ENCODE data around the gene ATG2B.

Gene ATG2B

DNA sequence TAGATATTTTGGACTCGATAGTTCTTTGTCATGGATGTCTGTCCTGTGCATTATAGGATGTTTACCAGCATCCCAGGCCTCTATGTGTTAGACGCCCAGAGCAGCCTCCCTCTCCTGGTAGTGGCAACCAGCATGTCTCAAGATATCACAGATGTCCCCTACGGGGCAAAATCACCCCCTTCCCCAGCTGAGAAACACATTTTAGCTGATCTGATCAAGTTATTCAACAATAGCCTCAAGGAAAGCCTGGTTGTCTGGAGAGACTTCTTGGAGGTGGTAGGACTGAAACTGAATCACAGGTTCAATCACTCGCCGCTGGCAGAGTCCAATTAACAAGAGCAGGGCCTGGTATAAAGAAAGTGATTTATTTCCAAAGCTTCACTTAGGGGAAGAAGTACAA is 89.5 kb downstream of the ATG2B start:
- no peaks in the 10 kb centered on the region for H3K27me3 Mint-ChIP-seq
- no peaks in the 10 kb centered on the region for H3K4me1 Mint-ChIP-seq
- no peak for DNase-seq (ENCODE audit: low spot score in 2 of 2)
- H3K36me3 Mint-ChIP-seq (ENCODE audit: insufficient read depth): no peaks in the 10 kb centered on the region
- H3K27ac Mint-ChIP-seq (ENCODE audit: low read depth): no peak overlapping the region
- H3K4me3 Mint-ChIP-seq: no peak overlapping the region
- no peak for ATAC-seq (replicated peaks; ENCODE audit: extremely low read depth, poor library complexity, severe bottlenecking)
- H3K9me3 Mint-ChIP-seq: no peaks in the 10 kb centered on the region

DNA sequence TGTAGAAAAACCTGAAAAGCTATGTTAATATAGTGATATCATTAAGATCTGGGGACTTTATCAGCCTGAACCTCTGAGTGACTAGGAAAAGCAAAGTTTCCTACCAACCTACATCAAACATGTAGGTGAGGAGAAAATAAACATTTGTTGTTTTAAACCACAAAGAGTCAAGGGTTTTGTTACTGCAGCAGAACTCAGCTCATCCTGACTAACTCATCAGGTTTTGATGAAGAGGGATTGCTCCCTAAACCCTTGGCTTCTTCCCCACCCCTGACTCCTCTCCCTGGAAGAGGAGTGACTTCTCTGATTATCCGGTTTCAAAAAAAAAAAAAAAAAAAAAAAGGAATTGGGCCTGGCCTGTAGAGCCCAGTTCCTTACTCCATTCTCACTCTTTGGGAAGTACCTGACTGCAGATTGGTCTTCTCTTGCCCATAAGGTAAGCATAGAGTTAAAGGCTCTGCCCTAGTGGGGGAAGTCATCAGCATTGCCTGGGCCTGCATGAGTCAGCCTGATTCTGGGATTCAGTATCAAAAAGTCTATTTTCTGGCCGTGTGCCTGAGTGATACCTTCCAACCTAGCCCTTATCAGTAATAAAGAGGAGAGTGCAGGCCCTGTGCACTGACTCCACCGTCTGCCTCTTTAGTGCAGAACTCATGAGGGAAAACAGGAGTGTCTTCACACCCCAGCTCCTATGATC is 90.2 kb downstream of the ATG2B start:
- Mint-ChIP-seq H3K27me3 (no peaks in the 10 kb centered on the region), H3K36me3 (ENCODE audit: insufficient read depth) (no peaks in the 10 kb centered on the region), H3K4me3 (no peak overlapping the region), H3K4me1 (no peaks in the 10 kb centered on the region), H3K27ac (ENCODE audit: low read depth) (no peak overlapping the region), H3K9me3 (no peaks in the 10 kb centered on the region)
- ATAC-seq (replicated peaks; ENCODE audit: extremely low read depth, poor library complexity, severe bottlenecking) (no peak), DNase-seq (ENCODE audit: low spot score in 2 of 2) (no peak)

DNA sequence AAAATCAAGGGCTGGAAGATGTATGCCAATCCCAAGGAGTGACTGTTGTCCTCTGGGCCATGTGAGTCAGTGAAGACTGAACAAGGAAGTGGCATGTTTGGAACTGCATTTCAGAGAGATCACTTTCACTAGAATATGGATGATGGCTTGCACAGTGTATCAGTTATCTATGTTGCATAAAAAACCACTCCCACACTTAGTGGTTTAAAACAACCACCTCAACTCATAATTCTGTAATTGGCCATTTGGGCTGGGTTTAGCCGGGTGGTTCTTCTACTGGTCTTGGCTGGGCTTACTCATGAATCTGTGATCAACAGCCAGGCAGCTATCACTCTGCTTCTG is 91.7 kb downstream of the ATG2B start:
- no peak overlapping the region for H3K27ac Mint-ChIP-seq (ENCODE audit: low read depth)
- no peaks in the 10 kb centered on the region for H3K9me3 Mint-ChIP-seq
- no peak for DNase-seq (ENCODE audit: low spot score in 2 of 2)
- no peaks in the 10 kb centered on the region for H3K4me1 Mint-ChIP-seq
- no peaks in the 10 kb centered on the region for H3K36me3 Mint-ChIP-seq (ENCODE audit: insufficient read depth)
- ATAC-seq (replicated peaks; ENCODE audit: extremely low read depth, poor library complexity, severe bottlenecking): no peak
- H3K4me3 Mint-ChIP-seq: no peak overlapping the region
- H3K27me3 Mint-ChIP-seq: peaks cover 11% of the 10 kb centered on the region

DNA sequence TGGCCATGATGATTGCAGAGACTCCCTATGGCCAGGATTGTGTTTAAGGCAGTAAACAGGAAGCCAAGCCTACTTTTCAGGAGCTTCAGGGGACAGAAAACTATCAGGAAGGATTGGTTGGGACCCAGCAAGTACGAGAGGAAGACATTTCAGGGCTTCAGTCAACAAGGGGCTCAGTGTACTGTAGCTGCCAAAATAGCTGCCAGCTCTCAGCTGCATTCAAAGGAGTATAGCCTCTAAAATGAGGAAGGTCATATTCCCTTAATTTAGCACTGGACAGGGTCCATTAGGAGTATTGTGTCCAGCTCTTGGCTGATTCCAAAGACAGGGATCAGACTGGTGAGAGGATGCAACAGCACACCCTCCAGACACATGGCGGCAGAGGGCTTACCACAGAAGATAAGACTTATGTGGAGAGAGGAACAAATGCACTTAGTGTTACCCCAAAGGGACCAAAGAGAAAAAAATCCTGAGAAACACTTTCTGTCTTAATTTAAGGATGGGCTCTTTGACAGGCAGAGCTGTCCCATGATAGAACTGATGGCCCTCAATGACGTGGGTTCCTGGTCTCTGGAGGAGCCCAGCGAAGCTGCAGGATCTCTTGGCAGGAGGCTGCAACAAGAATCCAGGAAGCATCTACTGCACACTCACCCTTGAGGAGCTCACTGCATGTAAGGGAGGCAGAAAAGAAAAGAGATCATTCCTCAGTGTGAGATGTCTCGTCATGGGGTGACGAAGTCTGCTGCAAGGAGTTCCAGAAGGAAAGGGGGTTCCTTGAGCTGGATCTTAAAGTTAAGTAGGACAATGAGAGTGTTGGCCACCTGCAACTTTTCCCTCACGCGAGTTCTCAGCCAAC is 92.3 kb downstream of the ATG2B start:
- H3K4me1 Mint-ChIP-seq: no peaks in the 10 kb centered on the region
- ATAC-seq (replicated peaks; ENCODE audit: extremely low read depth, poor library complexity, severe bottlenecking) (no peak), DNase-seq (ENCODE audit: low spot score in 2 of 2) (no peak)
- peaks cover 17% of the 10 kb centered on the region for H3K27me3 Mint-ChIP-seq
- no peak overlapping the region for H3K27ac Mint-ChIP-seq (ENCODE audit: low read depth)
- H3K4me3 Mint-ChIP-seq: no peak overlapping the region
- no peaks in the 10 kb centered on the region for H3K9me3 Mint-ChIP-seq
- no peaks in the 10 kb centered on the region for H3K36me3 Mint-ChIP-seq (ENCODE audit: insufficient read depth)

DNA sequence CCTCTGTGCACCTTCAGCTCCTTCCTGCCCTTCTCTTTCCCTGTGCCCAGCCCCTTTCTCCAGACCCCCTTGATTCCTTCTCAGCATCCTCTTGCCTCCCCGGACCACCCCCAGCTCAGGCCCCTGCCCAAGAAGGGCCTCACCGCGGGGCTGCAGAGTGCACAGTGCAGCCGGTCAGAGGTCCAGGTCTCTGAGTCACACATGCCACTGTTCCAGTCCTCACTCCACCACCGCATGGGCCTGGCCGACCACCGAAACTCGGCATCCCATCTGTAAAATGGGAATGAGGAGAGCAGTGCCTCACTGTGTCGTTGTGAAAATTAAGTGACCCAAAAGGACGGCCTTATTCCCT is 93.8 kb downstream of the ATG2B start:
- no peaks in the 10 kb centered on the region for H3K36me3 Mint-ChIP-seq (ENCODE audit: insufficient read depth)
- ATAC-seq (replicated peaks; ENCODE audit: extremely low read depth, poor library complexity, severe bottlenecking) (no peak), DNase-seq (ENCODE audit: low spot score in 2 of 2) (no peak)
- peaks cover 32% of the 10 kb centered on the region for H3K27me3 Mint-ChIP-seq
- H3K9me3 Mint-ChIP-seq: no peaks in the 10 kb centered on the region
- H3K4me1 Mint-ChIP-seq: no peaks in the 10 kb centered on the region
- H3K27ac Mint-ChIP-seq (ENCODE audit: low read depth): no peak overlapping the region
- H3K4me3 Mint-ChIP-seq: no peak overlapping the region

DNA sequence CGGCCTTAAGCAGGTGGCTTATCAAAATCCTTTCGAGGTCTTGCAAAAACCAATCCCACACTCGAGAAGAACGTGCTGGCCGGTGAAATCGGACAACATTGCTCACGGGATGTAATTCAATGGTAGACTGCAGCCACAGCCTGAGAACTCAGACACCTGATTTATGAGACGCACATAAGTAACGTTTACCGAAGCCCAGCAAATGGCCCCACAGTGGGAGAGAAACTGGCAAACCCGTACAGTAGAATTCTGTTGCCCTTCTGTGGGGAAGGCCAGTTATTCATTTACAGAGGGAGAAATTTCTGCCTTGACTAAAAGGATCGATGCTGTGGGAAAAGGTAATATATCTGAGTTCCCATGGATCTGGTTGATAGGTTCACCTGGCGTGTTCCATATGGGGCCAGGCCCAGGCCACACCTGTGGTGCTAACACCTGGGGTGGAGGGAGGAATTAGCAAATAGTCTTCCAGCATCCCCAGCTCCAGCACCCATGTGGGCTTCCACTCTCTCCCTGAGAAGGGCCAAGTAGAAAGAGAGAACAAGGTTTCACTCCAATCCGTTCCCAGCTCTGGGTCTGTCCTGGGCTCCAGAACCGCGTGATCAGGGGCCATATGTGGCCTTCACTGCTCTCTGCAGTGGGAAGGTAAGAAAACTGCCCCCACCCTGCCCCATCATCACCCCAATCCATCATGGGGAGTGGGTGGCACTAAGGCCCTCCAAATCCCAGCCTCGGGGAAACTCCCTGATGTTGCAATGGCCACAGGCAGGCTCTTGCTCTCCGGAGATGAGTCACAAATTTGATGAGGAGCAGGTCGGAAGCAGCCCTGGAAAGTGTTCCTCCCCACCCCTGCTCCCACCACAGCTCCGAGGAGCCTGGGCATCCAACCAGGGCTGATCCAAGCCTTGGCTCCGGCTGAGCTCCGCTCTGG is 94.4 kb downstream of the ATG2B start:
- DNase-seq (ENCODE audit: low spot score in 2 of 2) (no peak), ATAC-seq (replicated peaks; ENCODE audit: extremely low read depth, poor library complexity, severe bottlenecking) (no peak)
- no peak overlapping the region for H3K4me3 Mint-ChIP-seq
- H3K9me3 Mint-ChIP-seq: no peaks in the 10 kb centered on the region
- H3K36me3 Mint-ChIP-seq (ENCODE audit: insufficient read depth): no peaks in the 10 kb centered on the region
- no peaks in the 10 kb centered on the region for H3K4me1 Mint-ChIP-seq
- H3K27ac Mint-ChIP-seq (ENCODE audit: low read depth): no peak overlapping the region
- H3K27me3 Mint-ChIP-seq: peaks cover 38% of the 10 kb centered on the region

DNA sequence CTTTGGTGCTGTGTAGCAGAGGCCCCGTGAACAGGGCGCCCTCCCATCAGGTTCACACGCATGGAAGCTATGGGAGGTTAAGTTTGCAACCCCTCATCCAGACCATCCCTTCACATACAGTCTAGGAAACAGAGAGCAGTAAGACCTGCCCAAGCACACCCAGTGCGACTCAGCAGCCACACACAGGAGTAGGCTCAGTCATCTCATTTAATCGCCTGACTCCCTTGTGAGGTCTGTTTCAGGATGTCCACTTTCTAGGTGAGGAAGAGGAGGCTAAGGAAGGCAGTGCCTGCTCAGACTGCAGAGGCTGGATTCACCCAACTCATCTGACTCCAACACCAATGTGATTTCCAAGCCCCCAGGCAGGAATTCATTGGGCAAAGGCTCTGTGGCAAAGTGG is 95.2 kb downstream of the ATG2B start:
- Mint-ChIP-seq H3K27me3 (peaks cover 42% of the 10 kb centered on the region), H3K4me3 (no peak overlapping the region), H3K36me3 (ENCODE audit: insufficient read depth) (no peaks in the 10 kb centered on the region), H3K9me3 (no peaks in the 10 kb centered on the region), H3K4me1 (no peaks in the 10 kb centered on the region), H3K27ac (ENCODE audit: low read depth) (no peak overlapping the region)
- DNase-seq (ENCODE audit: low spot score in 2 of 2) (no peak), ATAC-seq (replicated peaks; ENCODE audit: extremely low read depth, poor library complexity, severe bottlenecking) (no peak)

DNA sequence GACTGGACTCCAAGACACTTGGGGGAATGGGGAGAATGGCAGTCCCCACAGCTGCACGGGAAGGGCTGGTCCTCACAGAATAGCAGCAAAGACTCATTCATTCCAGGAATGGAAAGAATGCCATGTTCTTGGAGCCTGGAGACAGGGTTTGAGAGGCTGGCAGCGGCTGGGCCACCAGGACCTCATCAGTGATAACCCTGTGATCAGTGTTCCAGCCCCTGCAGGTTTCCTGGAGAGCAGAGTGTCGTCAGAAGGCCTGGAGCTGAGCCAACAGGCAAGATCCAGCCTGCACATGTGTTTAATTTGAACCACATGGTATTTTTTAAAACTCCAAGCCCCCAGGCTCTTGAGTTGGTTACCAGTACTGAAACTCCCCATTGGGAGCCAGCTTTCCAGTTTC is 95.8 kb downstream of the ATG2B start:
- no peaks in the 10 kb centered on the region for H3K36me3 Mint-ChIP-seq (ENCODE audit: insufficient read depth)
- peaks cover 42% of the 10 kb centered on the region for H3K27me3 Mint-ChIP-seq
- H3K9me3 Mint-ChIP-seq: no peaks in the 10 kb centered on the region
- no peak overlapping the region for H3K27ac Mint-ChIP-seq (ENCODE audit: low read depth)
- DNase-seq (ENCODE audit: low spot score in 2 of 2) (no peak), ATAC-seq (replicated peaks; ENCODE audit: extremely low read depth, poor library complexity, severe bottlenecking) (no peak)
- H3K4me1 Mint-ChIP-seq: no peaks in the 10 kb centered on the region
- no peak overlapping the region for H3K4me3 Mint-ChIP-seq

DNA sequence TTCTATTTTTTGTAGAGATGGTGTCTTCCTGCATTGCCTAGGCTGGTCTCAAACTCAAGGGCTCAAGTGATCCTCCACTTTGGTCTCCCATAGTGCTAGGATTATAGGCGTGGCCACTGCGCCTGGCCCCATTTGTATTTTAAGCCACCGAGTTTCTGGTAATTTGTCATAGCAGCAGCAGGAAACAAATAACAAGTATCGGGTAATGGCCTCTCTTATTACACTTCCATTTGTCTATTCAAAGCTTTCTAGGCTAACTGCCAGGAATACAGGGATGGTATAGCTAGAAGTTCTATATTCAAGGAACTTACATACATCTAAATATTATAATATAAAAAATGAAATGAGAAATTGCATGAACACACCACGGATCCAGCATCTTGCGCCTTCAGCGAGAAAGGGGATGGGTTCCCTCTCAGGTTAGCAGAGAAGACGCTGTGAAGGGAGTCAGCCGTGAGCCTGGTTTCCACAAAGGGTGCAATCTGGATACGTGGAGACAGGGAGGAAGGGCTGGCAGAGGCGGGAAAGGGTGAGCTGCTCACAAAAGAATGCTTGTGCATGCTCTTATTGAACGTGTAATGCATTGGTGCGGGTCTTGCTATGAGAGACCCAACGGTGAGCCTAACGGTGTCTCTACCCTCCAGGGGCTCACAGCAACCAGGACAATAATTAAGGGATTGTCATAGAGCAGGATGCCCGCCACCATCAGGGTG is 97.6 kb downstream of the ATG2B start:
- H3K4me1 Mint-ChIP-seq: no peaks in the 10 kb centered on the region
- no peaks in the 10 kb centered on the region for H3K9me3 Mint-ChIP-seq
- H3K36me3 Mint-ChIP-seq (ENCODE audit: insufficient read depth): no peaks in the 10 kb centered on the region
- DNase-seq (ENCODE audit: low spot score in 2 of 2) (no peak), ATAC-seq (replicated peaks; ENCODE audit: extremely low read depth, poor library complexity, severe bottlenecking) (no peak)
- no peak overlapping the region for H3K4me3 Mint-ChIP-seq
- H3K27ac Mint-ChIP-seq (ENCODE audit: low read depth): no peak overlapping the region
- H3K27me3 Mint-ChIP-seq: peaks cover 55% of the 10 kb centered on the region

DNA sequence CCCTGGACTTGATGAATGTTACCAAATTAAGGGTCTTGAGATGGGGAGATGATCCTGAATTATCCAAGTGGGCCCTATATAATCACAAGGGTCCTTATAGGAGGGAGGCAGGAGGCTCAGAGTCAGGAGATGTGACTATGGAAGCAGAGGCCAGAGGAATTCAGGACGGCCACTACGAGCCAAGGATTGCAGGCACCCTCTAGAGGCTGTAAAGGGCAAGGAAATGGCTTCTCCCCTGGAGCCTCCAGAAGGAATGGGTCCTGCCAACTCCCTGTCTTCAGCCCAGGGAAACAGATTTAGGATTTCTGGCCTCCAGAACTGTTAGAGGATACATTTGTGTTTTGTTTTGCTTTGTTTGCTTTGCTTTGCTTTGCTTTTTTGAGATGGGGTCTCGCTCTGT is 98.3 kb downstream of the ATG2B start:
- H3K36me3 Mint-ChIP-seq (ENCODE audit: insufficient read depth): no peaks in the 10 kb centered on the region
- H3K9me3 Mint-ChIP-seq: no peaks in the 10 kb centered on the region

DNA sequence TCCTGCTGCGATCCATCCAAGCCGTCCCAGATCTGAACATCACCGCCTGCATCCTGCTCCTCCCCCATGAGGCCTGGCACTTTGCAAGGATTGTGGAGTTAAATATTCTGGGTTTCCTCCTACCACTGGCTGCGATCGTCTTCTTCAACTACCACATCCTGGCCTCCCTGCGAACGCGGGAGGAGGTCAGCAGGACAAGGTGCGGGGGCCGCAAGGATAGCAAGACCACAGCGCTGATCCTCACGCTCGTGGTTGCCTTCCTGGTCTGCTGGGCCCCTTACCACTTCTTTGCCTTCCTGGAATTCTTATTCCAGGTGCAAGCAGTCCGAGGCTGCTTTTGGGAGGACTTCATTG is 99.0 kb downstream of the ATG2B start:
- Mint-ChIP-seq H3K27me3 (peaks cover 61% of the 10 kb centered on the region), H3K27ac (ENCODE audit: low read depth) (no peak overlapping the region), H3K4me1 (no peaks in the 10 kb centered on the region), H3K36me3 (ENCODE audit: insufficient read depth) (no peaks in the 10 kb centered on the region), H3K4me3 (no peak overlapping the region), H3K9me3 (no peaks in the 10 kb centered on the region)
- ATAC-seq (replicated peaks; ENCODE audit: extremely low read depth, poor library complexity, severe bottlenecking) (no peak), DNase-seq (ENCODE audit: low spot score in 2 of 2) (no peak)

More for the DNA sequence above, 98.3 kb downstream of the ATG2B start:
- ATAC-seq (replicated peaks; ENCODE audit: extremely low read depth, poor library complexity, severe bottlenecking) (no peak), DNase-seq (ENCODE audit: low spot score in 2 of 2) (no peak)
- Mint-ChIP-seq H3K27me3 (peaks cover 61% of the 10 kb centered on the region), H3K4me1 (no peaks in the 10 kb centered on the region), H3K27ac (ENCODE audit: low read depth) (no peak overlapping the region), H3K4me3 (no peak overlapping the region)
